Right cardiac atrium (tissue), 5 donors: ENCODE measurements around the gene TTC28. TPM values are rescaled to one million over a fixed set of nuclear protein-coding genes. Genes with fewer than 3 reads are reported as not detected.
"Not testable (repeated sequence)": the region's sequence is repeated elsewhere in the genome, so short reads cannot be mapped to it uniquely, and the experiment has no call there.

ENCODE experiments used
- ATAC-seq, 2 donors: fragments of 200-7000 bp; cut with Tn5 transposase; one replicate each; pipeline versions ENCODE4 v1.8.0 to v1.9.1; 2020; ENCODE audit warnings: moderate library complexity in 2 of 2, mild to moderate bottlenecking in 1 of 2
- DNase-seq, 3 donors: peaks; one replicate each; pipeline ENCODE4 v3.0.0-alpha.2; 2020
- H3K27ac ChIP-seq: one replicate; pipeline ENCODE4 v1.5.1; 2013; ENCODE audit warnings: mild to moderate bottlenecking, low read length, control low read depth, moderate library complexity
- H3K27me3 ChIP-seq: one replicate; pipeline ENCODE4 v1.6.1; 2013; ENCODE audit not compliant: control insufficient read depth, insufficient read depth
- H3K4me1 ChIP-seq: one replicate; pipeline ENCODE4 v1.6.1; 2013; ENCODE audit warnings: low read length; ENCODE audit not compliant: control insufficient read depth, insufficient read depth
- H3K4me3 ChIP-seq: one replicate; pipeline ENCODE4 v1.5.1; 2013; ENCODE audit warnings: low read length, control low read depth
- H3K9me3 ChIP-seq: one replicate; pipeline ENCODE4 v1.6.1; 2013; ENCODE audit warnings: low read length; ENCODE audit not compliant: control insufficient read depth
- WGBS: extraction: QIAGEN DNeasy Blood & Tissue Kit; methylation state at CpG from one replicate; pipeline ENCODE4 v1.1.7; 2013; 5-methylcytosine and 5-hydroxymethylcytosine counted together
- intact Hi-C, 4 donors: fragments of 100-400 bp; cut with DNase I; formaldehyde crosslinking; loops; one replicate each; pipeline versions ENCODE4 v1.11.0 to v1.14.0; 2022 to 2023
- long read RNA-seq, 4 donors: library from polyadenylated mRNA; unstranded; transcript quantifications; one replicate each; pipeline ENCODE4 v2.0.0, GENCODE V29; 2020 to 2021
- polyA plus RNA-seq: library from polyadenylated mRNA; stranded (reverse); fragments of 200-250 nt; gene quantifications from one replicate; pipeline ENCODE4 v1.2.3, GENCODE V29; 2013
- total RNA-seq, 4 donors: library from RNA; stranded (reverse); fragmentation: NEBNext Ultra II Directional; extraction: Animal tissue kit (Norgen Biotek cat#: 25700); gene quantifications; one replicate each; pipeline ENCODE4 v1.2.1, GENCODE V29; 2021
- donor health status: healthy with polysubstance abuse.
- donor health status: DM: no; HTN: yes; CAD: no.
- donor health status: DM: no; HTN: no; CAD: no.
- donor health status: DM: no; HTN: yes; CAD: no; lungs with severe emphysema.
- donor health status: DM: yes; HTN: yes; CAD: no.

TTC28 gene
- total RNA-seq (10 to 100 TPM; 18.7 to 21.1 (median 19.0) TPM), polyA plus RNA-seq (5.7 TPM)
- long read RNA-seq, donor 1, partial matches to known transcripts = 2 of 16 reads
- long read RNA-seq, donor 1, other reads (novel, unspliced or antisense) = 13 of 16 reads
- long read RNA-seq, donor 2, partial matches to known transcripts = 1 of 3 reads
- long read RNA-seq, donor 2, other reads (novel, unspliced or antisense) = 2 of 3 reads
- long read RNA-seq, donor 3, partial matches to known transcripts = 1 of 12 reads
- long read RNA-seq, donor 3, other reads (novel, unspliced or antisense) = 11 of 12 reads
- long read RNA-seq, donor 4, partial matches to known transcripts = 1 of 4 reads
- long read RNA-seq, donor 4, other reads (novel, unspliced or antisense) = 2 of 4 reads

- H3K27ac ChIP-seq, intact Hi-C loops, H3K9me3 ChIP-seq, H3K27me3 ChIP-seq, H3K4me1 ChIP-seq, ATAC-seq: not testable (repeated sequence)
- peak within 1 kb of the TSS; percentile 60 for H3K4me3 ChIP-seq
- DNase-seq = peak; percentile 88 to 96 (median 96)
- WGBS = 2% methylated on average over 101 of the region's 101 CpGs
Measured at GRCh38 chr22:28679611-28680287, at the start of gene TTC28. TTC28 (minus strand) TSS chr22:28679840; CDS start chr22:28679723, 117 bp downstream.

GRCh38 chr22:28728621-28729313 lies 49.1 kb upstream of the TTC28 start:
- no peak overlapping the region for H3K4me3 ChIP-seq
- no peak overlapping the region for H3K27ac ChIP-seq
- no peak for ATAC-seq
- no peaks in the 10 kb centered on the region for H3K27me3 ChIP-seq
- H3K4me1 ChIP-seq = no peaks in the 10 kb centered on the region
- DNase-seq = no peak
- H3K9me3 ChIP-seq = no peaks in the 10 kb centered on the region
- 97% methylated on average over 10 of the region's 10 CpGs for WGBS
- intact Hi-C loops = no loop called here

DNA sequence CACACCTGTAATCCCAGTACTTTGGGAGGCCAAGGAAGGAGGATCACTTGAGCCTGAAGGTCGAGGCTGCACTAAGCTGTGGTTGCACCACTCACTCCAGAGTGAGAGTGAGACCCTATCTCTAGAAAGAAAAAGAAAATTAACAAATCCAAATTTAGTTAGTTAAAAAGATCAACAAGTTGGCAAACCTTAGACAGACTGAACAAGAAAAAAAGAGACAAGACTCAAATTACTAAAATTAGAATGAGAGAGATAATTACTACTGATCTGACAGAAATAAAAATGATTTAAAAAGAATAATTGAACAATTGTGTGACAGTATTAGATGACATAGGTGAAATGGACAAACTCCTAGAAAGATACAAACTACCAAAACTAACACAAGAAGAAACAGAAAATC lies 48.4 kb upstream of the TTC28 start:
- Histone ChIP-seq H3K27ac (no peak overlapping the region), H3K27me3 (no peaks in the 10 kb centered on the region), H3K9me3 (no peaks in the 10 kb centered on the region), H3K4me3 (no peak overlapping the region), H3K4me1 (no peaks in the 10 kb centered on the region)
- ATAC-seq = no peak
- intact Hi-C loops = no loop called here
- 96% methylated on average over 1 of the region's 1 CpG for WGBS
- no peak for DNase-seq

DNA sequence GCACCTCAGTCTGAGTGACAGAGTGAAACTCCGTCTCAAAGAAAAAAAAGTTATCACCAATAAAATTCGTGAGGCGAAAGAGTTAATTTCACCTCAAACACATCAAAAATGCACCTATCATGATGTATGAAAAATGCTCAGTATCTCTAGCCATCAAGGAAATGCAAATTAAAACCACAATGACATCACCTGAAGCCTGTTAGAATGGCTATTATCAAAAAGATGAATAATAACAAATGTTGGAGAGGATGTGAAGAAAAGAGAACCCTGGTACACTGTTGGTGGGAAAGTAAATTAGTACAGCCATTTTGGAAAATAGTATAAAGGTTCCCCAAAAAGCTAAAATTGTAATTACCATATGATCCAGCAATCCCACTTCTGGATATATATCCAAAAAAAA lies 38.4 kb upstream of the TTC28 start:
- Histone ChIP-seq H3K27ac (no peak overlapping the region), H3K27me3 (no peaks in the 10 kb centered on the region), H3K4me3 (no peak overlapping the region), H3K9me3 (no peaks in the 10 kb centered on the region), H3K4me1 (no peaks in the 10 kb centered on the region)
- intact Hi-C loops = no loop called here
- no peak for ATAC-seq
- 95% methylated on average over 3 of the region's 3 CpGs for WGBS
- DNase-seq = no peak

DNA sequence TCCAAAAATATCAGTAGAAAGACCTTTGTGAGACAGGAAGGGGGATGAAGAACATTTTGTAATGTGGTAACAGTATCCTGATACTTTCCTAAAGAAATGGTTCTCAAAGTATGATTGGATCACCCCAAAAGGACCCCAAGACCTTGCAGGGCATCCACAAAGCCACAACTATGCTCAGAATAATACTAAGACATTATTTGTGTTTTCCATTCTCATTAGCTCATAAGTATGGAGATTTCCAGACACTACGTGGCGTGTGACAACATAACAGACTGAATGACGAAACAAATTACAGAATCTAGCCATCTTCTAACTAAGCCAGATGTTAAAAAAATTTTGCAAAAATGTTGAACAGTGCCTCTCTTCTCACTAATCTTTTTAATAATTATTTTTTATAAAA lies 37.0 kb upstream of the TTC28 start:
- Histone ChIP-seq H3K4me3 (no peak overlapping the region), H3K9me3 (no peaks in the 10 kb centered on the region), H3K27me3 (no peaks in the 10 kb centered on the region), H3K27ac (no peak overlapping the region), H3K4me1 (no peaks in the 10 kb centered on the region)
- ATAC-seq (no peak), DNase-seq (no peak)
- 95% methylated on average over 3 of the region's 3 CpGs for WGBS
- intact Hi-C loops = no loop called here

DNA sequence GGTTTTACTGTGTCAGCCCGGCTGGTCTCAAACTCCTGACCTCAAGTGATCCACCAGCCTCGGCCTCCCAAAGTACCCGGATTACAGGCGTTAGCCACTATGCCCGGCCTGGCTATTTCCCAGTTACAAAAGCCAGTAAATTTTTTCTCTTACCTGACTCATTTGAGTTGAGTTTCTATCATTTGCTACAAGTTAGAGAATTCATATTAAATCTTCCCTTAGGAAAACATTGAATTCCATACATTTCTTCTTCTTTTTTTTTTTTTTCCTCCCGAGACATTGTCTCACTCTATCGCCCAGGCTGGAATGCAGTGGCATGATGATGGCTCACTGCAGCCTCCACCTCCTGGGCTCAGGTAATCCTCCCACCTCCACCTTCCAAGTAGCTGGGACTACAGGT lies 36.0 kb upstream of the TTC28 start:
- H3K27me3 ChIP-seq = no peaks in the 10 kb centered on the region
- H3K9me3 ChIP-seq = no peaks in the 10 kb centered on the region
- WGBS = 97% methylated on average over 7 of the region's 7 CpGs
- DNase-seq = no peak
- H3K27ac ChIP-seq = no peak overlapping the region
- no peak for ATAC-seq
- intact Hi-C loops = no loop called here
- no peaks in the 10 kb centered on the region for H3K4me1 ChIP-seq
- H3K4me3 ChIP-seq = no peak overlapping the region

DNA sequence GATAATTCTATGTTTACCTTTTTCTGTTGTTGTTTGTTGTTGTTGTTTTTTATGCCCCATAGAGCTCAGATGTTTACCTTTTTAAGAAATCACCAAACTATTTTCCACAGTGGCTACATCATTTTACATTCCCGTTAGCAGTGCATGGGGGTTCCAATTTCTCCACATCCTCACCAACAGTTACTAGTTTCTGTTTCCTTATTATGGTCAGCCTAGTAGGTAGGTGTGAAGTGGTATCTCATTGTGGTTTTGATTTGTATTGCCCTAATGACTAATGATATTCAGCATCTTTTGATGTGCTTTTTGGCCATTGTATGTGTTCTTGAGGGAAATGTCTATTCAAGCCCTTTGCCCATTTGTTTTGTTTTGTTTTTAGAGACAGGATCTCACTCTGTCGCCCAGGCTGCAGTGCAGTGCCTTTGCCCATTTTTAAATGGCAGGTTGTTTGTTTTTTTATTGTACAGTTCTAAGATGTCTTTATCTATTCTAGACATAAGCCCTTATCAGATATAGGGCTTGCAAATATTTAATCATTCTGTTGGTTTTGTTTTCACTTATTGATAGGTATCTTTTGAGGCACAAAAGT lies 34.5 kb upstream of the TTC28 start:
- DNase-seq = no peak
- no peaks in the 10 kb centered on the region for H3K9me3 ChIP-seq
- intact Hi-C loops = no loop called here
- no peak overlapping the region for H3K4me3 ChIP-seq
- H3K27me3 ChIP-seq = no peaks in the 10 kb centered on the region
- 97% methylated on average over 2 of the region's 2 CpGs for WGBS
- no peak for ATAC-seq
- H3K27ac ChIP-seq = no peak overlapping the region
- H3K4me1 ChIP-seq = no peaks in the 10 kb centered on the region

DNA sequence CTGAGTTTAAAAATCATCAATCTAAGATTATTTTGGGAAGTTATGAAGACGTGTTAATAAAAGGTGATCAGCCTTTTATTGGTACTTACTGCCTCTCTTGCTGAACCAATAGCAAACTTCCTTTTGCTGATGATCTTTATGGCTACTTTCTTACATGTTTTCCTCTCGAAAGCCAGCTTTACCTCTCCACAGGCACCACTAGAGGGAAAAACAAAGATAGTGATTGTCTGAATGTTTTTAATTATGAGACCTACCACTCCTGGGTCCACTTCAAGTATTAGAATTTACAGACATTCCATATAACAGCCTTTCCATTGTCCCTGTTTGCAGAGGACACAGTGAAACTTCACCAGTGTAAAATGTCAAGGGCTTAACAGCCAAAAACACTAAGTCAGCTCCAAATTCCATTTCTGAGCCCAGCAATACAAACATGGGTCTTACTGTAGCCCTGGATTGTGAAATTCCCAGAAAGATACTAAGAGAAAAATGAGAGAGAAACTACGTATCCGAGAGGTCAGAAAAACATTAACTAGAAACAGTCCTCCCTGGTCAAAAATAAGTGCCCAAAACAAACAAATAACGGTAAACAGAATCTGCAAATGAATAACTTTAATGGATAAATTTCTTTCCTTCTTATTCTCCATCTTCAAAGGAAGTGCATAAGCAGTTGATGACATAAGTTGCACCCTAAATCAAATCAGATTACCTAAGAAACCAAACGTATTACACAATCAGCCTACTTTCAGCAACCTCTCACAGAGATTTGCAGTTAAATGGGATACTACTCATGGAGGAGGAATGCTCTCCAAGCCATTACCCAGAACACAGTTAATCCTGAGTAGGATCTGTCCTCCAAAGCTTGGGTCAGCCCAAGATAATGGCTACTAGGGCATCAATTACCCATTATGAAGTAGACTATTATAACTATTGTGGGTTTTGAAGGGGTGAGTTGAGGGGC lies 32.5 kb upstream of the TTC28 start:
- intact Hi-C loops = no loop called here
- Histone ChIP-seq H3K27me3 (no peaks in the 10 kb centered on the region), H3K4me1 (no peaks in the 10 kb centered on the region), H3K27ac (no peak overlapping the region), H3K4me3 (no peak overlapping the region), H3K9me3 (no peaks in the 10 kb centered on the region)
- DNase-seq (no peak), ATAC-seq (peak; percentile 89 to 90)
- 53% methylated on average over 6 of the region's 6 CpGs for WGBS

DNA sequence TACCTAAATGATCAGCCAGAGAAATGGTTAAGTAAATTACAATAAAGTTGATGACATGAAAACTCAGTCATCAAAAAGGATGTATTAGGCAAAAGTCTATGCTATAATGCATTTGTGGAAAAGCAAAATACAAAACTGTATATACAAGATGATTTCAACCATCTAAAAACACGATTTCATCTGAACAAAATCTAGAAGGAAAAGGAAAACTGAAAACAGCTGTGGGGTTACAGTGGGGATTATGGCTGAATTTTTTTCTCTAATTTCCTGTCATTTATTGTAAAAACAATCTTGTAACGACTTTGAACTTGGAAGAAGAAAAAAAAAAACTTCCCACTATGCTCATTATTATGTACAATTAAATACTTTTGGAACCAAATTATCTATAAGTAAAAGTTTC lies 31.7 kb upstream of the TTC28 start:
- no peaks in the 10 kb centered on the region for H3K9me3 ChIP-seq
- no peak for DNase-seq
- no peak overlapping the region for H3K27ac ChIP-seq
- intact Hi-C loops = no loop called here
- no peak overlapping the region for H3K4me3 ChIP-seq
- no peaks in the 10 kb centered on the region for H3K4me1 ChIP-seq
- no peaks in the 10 kb centered on the region for H3K27me3 ChIP-seq
- ATAC-seq = no peak
- WGBS = 37% methylated on average over 2 of the region's 2 CpGs

DNA sequence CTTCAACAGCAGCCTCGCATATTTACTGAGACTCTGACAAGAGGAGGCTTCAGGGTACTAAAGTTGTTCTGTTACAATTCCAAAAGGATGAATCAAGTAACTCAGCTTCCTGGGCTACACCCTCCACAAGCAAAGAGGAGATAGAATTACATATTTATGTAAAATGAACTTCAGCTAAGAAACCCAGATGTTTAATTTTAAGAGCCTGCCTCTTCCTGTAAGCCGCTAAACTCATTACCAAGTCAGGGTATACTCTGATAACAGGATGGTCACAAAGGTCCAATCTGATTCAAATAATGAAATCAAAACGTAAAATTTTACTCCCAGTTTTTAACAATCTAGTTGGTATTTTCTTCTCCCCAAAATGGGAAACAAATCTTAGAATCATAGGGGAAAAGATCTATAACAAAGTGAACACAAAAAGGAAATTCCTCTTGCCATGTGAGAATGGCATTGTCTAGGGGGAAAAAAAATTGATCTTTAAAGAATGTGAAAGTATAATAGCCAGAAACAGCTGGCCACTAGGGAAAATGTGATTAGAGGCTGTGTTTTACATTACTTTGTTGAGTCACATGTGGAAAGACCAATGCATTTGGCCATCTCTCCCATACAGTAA lies 31.0 kb upstream of the TTC28 start:
- Histone ChIP-seq H3K27me3 (no peaks in the 10 kb centered on the region), H3K9me3 (no peaks in the 10 kb centered on the region), H3K4me1 (no peaks in the 10 kb centered on the region), H3K27ac (no peak overlapping the region), H3K4me3 (peak overlapping the region; percentile 8)
- DNase-seq (no peak), ATAC-seq (peak; percentile 47 to 66)
- intact Hi-C loops = no loop called here
- WGBS = 42% methylated on average over 3 of the region's 3 CpGs
